ENCODE results near the gene BCL2L14. TPM values are rescaled to one million over a fixed set of nuclear protein-coding genes. Genes with fewer than 3 reads are reported as not detected.
A peak's percentile ranks its signal among the peaks of the same experiment; 100 is the strongest.

Gene BCL2L14
- total RNA-seq, 1 experiment from 2014 or later, result not detected

DNA sequence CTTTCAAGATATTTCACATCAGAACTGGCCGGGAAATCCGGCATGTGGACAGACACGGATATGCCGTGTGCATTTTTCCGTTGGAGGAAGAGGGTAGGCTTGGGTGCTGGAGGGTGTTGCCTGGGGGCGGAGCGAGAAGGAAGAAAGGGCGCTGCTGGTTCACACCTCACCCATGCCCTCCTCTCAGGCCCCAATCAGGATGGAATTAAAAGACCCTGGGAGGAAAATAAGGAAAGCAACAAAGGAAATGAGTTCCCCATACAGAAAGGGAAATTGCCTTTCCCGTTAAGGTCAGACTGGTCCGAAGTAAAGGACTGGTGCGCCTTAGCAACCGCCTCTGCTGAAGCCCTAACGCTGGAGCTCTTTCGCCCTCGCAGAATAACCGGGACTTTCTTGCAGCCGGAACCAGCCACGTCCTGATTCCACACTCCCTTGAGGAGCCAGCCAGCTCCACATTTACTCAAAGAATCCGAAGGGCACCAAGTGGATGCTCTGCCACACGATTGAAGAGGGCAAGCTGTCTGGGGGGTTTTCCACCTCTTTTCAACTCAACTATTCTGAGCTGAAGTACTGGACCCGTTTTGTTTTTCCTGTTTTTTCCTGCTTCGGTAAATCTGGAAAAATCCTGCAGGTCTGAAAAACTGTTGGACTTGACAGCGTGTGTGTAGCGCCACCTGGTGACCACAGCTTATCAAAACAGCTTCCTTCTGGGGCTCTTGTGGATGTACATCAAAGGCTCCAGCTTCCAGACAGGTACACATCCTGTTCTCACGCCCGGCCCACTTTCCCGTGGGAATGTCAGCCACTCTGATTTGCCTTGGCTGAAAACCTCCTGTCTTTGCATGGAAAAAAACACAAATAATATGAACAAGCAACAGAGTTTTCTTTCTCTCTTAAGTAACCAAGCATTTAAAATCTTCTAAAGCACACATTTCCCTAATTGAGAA, 37.6 kb upstream of the BCL2L14 start:
- POLR2A ChIA-PET, result no interaction called here
- no TSS peak for BruUV-seq (replicated peaks)

DNA sequence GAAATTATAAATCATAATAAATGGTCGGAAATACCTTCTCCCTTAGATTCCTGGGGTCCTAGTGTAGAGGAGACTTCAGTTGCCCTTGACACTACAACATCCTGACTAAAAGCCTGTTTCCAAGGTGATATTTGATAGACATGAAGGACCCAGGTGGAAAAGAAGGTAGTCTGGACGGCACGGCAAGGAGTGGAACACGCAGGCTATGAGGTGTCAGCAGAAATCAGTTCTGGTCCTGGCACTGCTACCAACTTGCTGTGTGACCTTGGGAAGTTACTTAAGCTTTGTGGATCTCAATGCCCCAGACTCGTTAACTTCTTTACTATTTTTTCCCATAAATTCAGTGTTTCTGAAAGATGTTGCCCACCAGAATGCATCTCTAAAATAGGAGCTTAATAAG, 36.9 kb upstream of the BCL2L14 start:
- DNase-seq (ENCODE audit: low read depth, low spot score) (no peak), ATAC-seq (no peak)
- Histone ChIP-seq H3K4me3 (ENCODE audit: low read depth in 2 of 2, low read length in 2 of 2) (no peak overlapping the region), H3K9me3 (ENCODE audit: control insufficient read depth, insufficient read depth, low read depth, low read length) (no peaks in the 10 kb centered on the region), H3K36me3 (ENCODE audit: control insufficient read depth, insufficient read depth, low read length) (no peaks in the 10 kb centered on the region), H3K27me3 (ENCODE audit: control insufficient read depth, insufficient read depth, low read length) (no peaks in the 10 kb centered on the region), H3K27ac (ENCODE audit: low read length) (no peak overlapping the region), H3K4me1 (ENCODE audit: control insufficient read depth, insufficient read depth, low read length) (no peaks in the 10 kb centered on the region)
- ChIA-PET CTCF (interaction anchor here (0.5 to 1.8 kb wide), 6 partner anchors 19 to 871 kb away, joined by 3 to 7 read pairs (median 6); no protein-coding TSS in a partner anchor), POLR2A (no interaction called here)
- TF ChIP-seq TCF7L2 (IDR thresholded peaks at IDR 0.05; ENCODE audit: low read depth, low read length), result no peak
- TF ChIP-seq, protein P1, sequence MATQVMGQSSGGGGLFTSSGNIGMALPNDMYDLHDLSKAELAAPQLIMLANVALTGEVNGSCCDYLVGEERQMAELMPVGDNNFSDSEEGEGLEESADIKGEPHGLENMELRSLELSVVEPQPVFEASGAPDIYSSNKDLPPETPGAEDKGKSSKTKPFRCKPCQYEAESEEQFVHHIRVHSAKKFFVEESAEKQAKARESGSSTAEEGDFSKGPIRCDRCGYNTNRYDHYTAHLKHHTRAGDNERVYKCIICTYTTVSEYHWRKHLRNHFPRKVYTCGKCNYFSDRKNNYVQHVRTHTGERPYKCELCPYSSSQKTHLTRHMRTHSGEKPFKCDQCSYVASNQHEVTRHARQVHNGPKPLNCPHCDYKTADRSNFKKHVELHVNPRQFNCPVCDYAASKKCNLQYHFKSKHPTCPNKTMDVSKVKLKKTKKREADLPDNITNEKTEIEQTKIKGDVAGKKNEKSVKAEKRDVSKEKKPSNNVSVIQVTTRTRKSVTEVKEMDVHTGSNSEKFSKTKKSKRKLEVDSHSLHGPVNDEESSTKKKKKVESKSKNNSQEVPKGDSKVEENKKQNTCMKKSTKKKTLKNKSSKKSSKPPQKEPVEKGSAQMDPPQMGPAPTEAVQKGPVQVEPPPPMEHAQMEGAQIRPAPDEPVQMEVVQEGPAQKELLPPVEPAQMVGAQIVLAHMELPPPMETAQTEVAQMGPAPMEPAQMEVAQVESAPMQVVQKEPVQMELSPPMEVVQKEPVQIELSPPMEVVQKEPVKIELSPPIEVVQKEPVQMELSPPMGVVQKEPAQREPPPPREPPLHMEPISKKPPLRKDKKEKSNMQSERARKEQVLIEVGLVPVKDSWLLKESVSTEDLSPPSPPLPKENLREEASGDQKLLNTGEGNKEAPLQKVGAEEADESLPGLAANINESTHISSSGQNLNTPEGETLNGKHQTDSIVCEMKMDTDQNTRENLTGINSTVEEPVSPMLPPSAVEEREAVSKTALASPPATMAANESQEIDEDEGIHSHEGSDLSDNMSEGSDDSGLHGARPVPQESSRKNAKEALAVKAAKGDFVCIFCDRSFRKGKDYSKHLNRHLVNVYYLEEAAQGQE (IDR thresholded peaks at IDR 0.05; ENCODE audit: insufficient read depth in 1 of 2, low read depth in 2 of 2, low read length in 1 of 2), result no peak
- TF ChIP-seq POLR2AphosphoS5 (IDR thresholded peaks at IDR 0.05; ENCODE audit: low read depth, low read length), result no peak
- TF ChIP-seq, protein P2, sequence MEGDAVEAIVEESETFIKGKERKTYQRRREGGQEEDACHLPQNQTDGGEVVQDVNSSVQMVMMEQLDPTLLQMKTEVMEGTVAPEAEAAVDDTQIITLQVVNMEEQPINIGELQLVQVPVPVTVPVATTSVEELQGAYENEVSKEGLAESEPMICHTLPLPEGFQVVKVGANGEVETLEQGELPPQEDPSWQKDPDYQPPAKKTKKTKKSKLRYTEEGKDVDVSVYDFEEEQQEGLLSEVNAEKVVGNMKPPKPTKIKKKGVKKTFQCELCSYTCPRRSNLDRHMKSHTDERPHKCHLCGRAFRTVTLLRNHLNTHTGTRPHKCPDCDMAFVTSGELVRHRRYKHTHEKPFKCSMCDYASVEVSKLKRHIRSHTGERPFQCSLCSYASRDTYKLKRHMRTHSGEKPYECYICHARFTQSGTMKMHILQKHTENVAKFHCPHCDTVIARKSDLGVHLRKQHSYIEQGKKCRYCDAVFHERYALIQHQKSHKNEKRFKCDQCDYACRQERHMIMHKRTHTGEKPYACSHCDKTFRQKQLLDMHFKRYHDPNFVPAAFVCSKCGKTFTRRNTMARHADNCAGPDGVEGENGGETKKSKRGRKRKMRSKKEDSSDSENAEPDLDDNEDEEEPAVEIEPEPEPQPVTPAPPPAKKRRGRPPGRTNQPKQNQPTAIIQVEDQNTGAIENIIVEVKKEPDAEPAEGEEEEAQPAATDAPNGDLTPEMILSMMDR (IDR thresholded peaks at IDR 0.05), result no peak
- TF ChIP-seq SIN3A (IDR thresholded peaks at IDR 0.05; ENCODE audit: borderline replicate concordance, insufficient read depth, low read depth, low read length), result no peak
- intact Hi-C loops (cut with micrococcal nuclease; ENCODE audit: unreplicated experiment) (loop anchor here (1.0 kb wide), 2 partner anchors 453 to 480 kb away; no protein-coding TSS in a partner anchor), in situ Hi-C loops (cut with HindIII; ENCODE audit: low pct_unique_long_range_greater_than_20kb, low sequenced_read_pairs) (no loop called here)
- BruUV-seq (replicated peaks), result no TSS peak

More for the DNA sequence above, 37.6 kb upstream of the BCL2L14 start:
- peak overlapping the region; percentile 20 to 53; a peak in 3 of 4 replicates for H3K4me3 ChIP-seq (ENCODE audit: low read depth in 2 of 2, low read length in 2 of 2)
- DNase-seq (ENCODE audit: low read depth, low spot score), result peak; percentile 59
- CTCF ChIA-PET, result interaction anchor here (0.5 to 1.8 kb wide), 11 partner anchors 18 to 871 kb away, joined by 3 to 7 read pairs (median 5); no protein-coding TSS in a partner anchor
- no peaks in the 10 kb centered on the region for H3K36me3 ChIP-seq (ENCODE audit: control insufficient read depth, insufficient read depth, low read length)
- TF ChIP-seq TCF7L2 (IDR thresholded peaks at IDR 0.05; ENCODE audit: low read depth, low read length), result peak; percentile 96
- no peak for TF ChIP-seq SIN3A (IDR thresholded peaks at IDR 0.05; ENCODE audit: borderline replicate concordance, insufficient read depth, low read depth, low read length)
- TF ChIP-seq, protein P2 (IDR thresholded peaks at IDR 0.05), result peak; percentile 85
- ATAC-seq, result peak; percentile 83
- no peaks in the 10 kb centered on the region for H3K9me3 ChIP-seq (ENCODE audit: control insufficient read depth, insufficient read depth, low read depth, low read length)
- no peak overlapping the region for H3K27ac ChIP-seq (ENCODE audit: low read length)
- intact Hi-C loops (cut with micrococcal nuclease; ENCODE audit: unreplicated experiment) (loop anchor here (1.0 kb wide), 2 partner anchors 452 to 479 kb away; no protein-coding TSS in a partner anchor), in situ Hi-C loops (cut with HindIII; ENCODE audit: low pct_unique_long_range_greater_than_20kb, low sequenced_read_pairs) (no loop called here)
- no peaks in the 10 kb centered on the region for H3K27me3 ChIP-seq (ENCODE audit: control insufficient read depth, insufficient read depth, low read length)
- H3K4me1 ChIP-seq (ENCODE audit: control insufficient read depth, insufficient read depth, low read length), result no peaks in the 10 kb centered on the region

All from Panc1 (cell line).